Stimulated activated naive B cell treated with anti-CD40 and anti-IgM and Interleukin-4, amounts not matched to agents 10 μg/mL and 1 μg/mL and 100 μg/mL, for 72 hours (primary cell): ENCODE data around the gene FRMD4A.

Source experiments
- ATAC-seq, 2 donors: fragments of 150-1000 bp; cut with Tn5 transposase; replicated peaks; 2 replicates each; pipeline ENCODE4 v1.10.0; 2021; ENCODE audit warnings: moderate library complexity in 1 of 2
- DNase-seq: peaks from one replicate; pipeline ENCODE4 v3.0.0; 2021
- H3K27ac Mint-ChIP-seq: one replicate; pipeline ENCODE4 v1.8.0; 2022; ENCODE audit warnings: mild to moderate bottlenecking, mixed read lengths
- H3K27me3 Mint-ChIP-seq, 2 donors: one replicate each; pipeline ENCODE4 v1.8.0; 2022; ENCODE audit warnings: mixed read lengths in 2 of 2
- H3K36me3 Mint-ChIP-seq, 2 donors: one replicate each; pipeline ENCODE4 v1.8.0; 2022; ENCODE audit warnings: mixed read lengths in 2 of 2, mild to moderate bottlenecking in 1 of 2
- H3K4me1 Mint-ChIP-seq, 2 donors: one replicate each; pipeline ENCODE4 v1.8.0; 2022; ENCODE audit warnings: mixed read lengths in 2 of 2, mild to moderate bottlenecking in 1 of 2
- H3K4me3 Mint-ChIP-seq, 2 donors: one replicate each; pipeline ENCODE4 v1.8.0; 2022; ENCODE audit warnings: mild to moderate bottlenecking in 2 of 2, mixed read lengths in 2 of 2, moderate library complexity in 1 of 2
- H3K9me3 Mint-ChIP-seq, 2 donors: one replicate each; pipeline ENCODE4 v1.8.0; 2022; ENCODE audit warnings: mixed read lengths in 2 of 2, mild to moderate bottlenecking in 1 of 2

Gene FRMD4A

DNA sequence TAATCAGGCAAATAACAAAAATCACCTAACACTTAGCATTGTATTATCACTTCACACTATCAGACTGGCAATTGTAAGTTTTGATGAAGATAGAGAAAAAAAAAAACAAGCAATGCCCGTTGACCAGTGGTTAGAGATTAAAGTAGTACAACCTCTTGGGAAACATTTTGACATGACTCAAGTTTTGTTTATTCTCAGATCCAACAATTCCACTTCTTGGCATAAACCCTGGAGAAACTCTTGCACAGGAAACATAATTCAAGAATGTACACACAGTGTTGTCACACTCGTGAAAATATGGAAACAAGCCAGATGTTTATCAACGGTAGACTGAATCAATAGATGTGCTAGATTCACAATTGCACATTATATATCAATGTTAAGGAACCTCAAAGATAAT is 37.2 kb downstream of the FRMD4A start:
- no peak overlapping the region for H3K4me3 Mint-ChIP-seq
- H3K27me3 Mint-ChIP-seq = peaks cover 19 to 22% of the 10 kb centered on the region in 2 donors
- H3K27ac Mint-ChIP-seq = no peak overlapping the region
- ATAC-seq (no peak), DNase-seq (no peak)
- no peaks in the 10 kb centered on the region for H3K4me1 Mint-ChIP-seq
- peaks cover 12 to 16% of the 10 kb centered on the region in 2 donors for H3K9me3 Mint-ChIP-seq
- H3K36me3 Mint-ChIP-seq = no peaks in the 10 kb centered on the region

DNA sequence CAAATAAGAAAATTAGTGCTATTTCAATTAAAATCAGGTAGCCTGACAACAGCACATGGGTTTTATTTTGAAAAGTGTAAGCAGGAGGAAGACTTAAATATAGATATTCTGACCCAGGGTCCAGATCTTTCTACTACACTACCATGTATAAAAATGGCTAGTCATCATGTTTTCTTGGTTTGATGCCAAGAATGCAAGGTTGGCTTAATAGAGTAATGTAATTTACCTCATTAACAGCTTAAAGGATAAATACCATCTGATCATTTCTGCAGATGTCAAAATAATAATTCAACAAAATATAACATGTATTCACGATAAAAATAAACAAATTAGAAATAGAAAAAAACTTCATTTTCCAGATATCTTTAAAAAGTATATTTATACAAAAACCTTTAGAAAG is 39.4 kb downstream of the FRMD4A start:
- no peak overlapping the region for H3K27ac Mint-ChIP-seq
- H3K4me1 Mint-ChIP-seq = no peaks in the 10 kb centered on the region
- H3K4me3 Mint-ChIP-seq = no peak overlapping the region
- peaks cover 23 to 25% of the 10 kb centered on the region in 2 donors for H3K27me3 Mint-ChIP-seq
- peaks cover 12 to 16% of the 10 kb centered on the region in 2 donors for H3K9me3 Mint-ChIP-seq
- H3K36me3 Mint-ChIP-seq = no peaks in the 10 kb centered on the region
- DNase-seq (no peak), ATAC-seq (no peak)

DNA sequence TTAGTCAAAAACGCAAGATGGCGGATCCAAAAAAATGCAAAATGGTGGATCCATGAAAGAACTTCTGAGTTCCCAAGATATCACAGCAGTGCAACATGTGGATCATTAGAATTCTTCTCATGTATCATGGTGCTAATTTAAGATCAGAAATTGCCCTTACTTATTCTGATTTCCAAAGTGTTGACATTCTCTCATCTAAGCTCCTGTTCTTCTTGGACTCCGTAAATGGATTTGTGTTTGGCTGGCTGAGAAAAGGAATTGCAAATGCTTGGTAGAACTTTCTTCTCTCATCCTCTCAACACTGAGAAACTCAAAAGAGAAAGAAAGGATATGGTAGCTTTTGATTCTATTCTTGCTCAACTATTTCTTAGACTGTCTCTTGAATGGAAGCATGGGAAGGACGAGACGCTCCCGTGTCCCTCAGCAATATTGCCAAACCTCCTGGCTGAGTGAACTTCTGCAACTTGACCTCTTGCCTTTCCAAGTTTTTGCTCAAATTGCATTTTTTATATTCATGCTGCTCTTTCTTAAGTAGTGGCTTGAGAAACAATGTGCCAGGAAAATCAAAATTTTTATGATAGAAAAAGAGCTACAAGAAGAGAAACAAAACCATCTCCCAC is 44.7 kb downstream of the FRMD4A start:
- peaks cover 0 to 7% of the 10 kb centered on the region in 2 donors for H3K9me3 Mint-ChIP-seq
- peaks cover 24 to 48% of the 10 kb centered on the region in 2 donors for H3K27me3 Mint-ChIP-seq
- H3K27ac Mint-ChIP-seq = no peak overlapping the region
- ATAC-seq = no peak
- no peak for DNase-seq
- no peak overlapping the region for H3K4me3 Mint-ChIP-seq
- no peaks in the 10 kb centered on the region for H3K36me3 Mint-ChIP-seq
- H3K4me1 Mint-ChIP-seq = no peaks in the 10 kb centered on the region

DNA sequence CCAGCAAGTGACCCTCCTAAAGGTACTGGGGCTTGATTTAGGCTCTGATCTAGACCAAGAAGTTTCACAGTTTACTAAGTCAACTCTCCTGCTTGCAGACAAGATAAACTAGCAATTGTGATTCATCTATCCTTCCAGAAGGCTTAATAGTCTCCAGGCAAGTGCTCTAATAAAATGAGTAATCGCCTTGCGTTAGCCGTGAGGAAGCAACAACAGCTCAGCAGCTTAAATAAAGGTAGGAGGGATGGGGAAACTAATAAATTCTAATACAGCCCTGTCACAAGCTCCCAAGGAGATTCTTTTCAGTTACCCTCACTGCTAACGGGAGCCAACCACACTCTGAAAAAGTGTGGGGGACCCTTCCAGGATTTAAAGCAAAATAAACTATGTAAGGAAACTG is 48.4 kb downstream of the FRMD4A start:
- Mint-ChIP-seq H3K4me1 (no peaks in the 10 kb centered on the region), H3K27ac (no peak overlapping the region), H3K27me3 (peaks cover 18 to 45% of the 10 kb centered on the region in 2 donors), H3K4me3 (no peak overlapping the region), H3K9me3 (peaks cover 0 to 2% of the 10 kb centered on the region in 2 donors), H3K36me3 (no peaks in the 10 kb centered on the region)
- no peak for DNase-seq
- ATAC-seq = no peak

DNA sequence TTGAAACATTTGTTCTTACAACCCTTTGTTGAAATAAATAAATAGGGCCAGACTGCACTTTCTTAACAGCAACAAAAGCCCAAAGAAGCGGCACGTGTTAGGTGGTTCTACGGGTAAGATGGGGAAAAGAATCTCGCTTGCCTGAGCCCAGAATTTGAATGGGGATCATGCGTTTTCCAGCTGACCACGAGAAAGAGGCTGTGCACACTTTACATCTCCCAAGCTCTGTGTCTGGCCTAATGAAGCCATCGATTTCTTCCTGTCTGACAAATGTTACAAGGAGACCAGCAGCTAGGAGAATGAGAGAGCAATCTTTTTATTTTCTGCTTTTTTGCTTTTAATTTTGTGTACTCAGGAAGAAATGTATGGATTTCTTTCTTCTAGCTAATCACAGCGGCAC is 52.2 kb downstream of the FRMD4A start:
- no peak for DNase-seq
- no peak for ATAC-seq
- H3K36me3 Mint-ChIP-seq = no peaks in the 10 kb centered on the region
- H3K4me3 Mint-ChIP-seq = no peak overlapping the region
- no peaks in the 10 kb centered on the region for H3K4me1 Mint-ChIP-seq
- peaks cover 8 to 31% of the 10 kb centered on the region in 2 donors for H3K27me3 Mint-ChIP-seq
- H3K9me3 Mint-ChIP-seq = peaks cover 0 to 2% of the 10 kb centered on the region in 2 donors
- H3K27ac Mint-ChIP-seq = no peak overlapping the region

DNA sequence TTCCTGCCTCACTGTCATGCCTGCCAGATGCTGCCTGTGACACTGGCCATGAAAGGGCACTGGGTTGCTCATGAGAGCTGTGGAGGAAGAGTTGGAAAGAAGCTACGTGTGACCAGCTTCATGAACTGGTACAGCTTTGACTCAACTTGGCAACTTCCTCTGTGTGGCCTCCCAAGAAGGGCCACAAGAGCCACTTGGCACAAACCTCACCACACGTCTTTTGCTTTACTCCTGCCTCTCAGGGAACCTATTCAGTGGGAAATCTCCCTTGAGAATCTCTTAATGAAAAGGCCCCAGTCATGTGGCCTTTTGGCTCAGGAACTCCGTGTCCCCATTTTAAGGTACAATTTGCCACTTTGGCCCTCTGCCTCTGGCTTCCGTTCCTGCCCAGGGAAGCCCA is 54.5 kb downstream of the FRMD4A start:
- DNase-seq (no peak), ATAC-seq (no peak)
- Mint-ChIP-seq H3K4me1 (no peaks in the 10 kb centered on the region), H3K4me3 (no peak overlapping the region), H3K9me3 (peaks cover 0 to 2% of the 10 kb centered on the region in 2 donors), H3K27me3 (peaks cover 4 to 20% of the 10 kb centered on the region in 2 donors), H3K27ac (no peak overlapping the region), H3K36me3 (no peaks in the 10 kb centered on the region)

DNA sequence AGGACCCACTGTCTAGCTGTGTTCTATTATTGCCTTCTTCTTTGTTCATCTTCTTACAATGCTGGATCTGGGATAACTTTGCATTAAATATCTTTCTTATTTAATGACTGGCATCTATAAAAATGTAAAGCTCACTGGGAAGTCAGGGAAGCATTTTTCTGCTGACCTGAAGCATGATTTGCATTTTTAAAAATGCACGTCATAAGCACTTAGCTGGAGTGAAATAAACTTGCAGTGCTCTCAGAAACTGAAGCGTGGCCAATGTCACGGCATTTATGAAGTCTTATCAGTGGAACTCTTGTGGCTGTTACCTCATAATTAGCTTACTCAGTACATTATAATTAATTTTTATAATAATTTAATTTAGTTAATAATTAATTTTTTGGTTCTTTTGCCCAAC is 59.1 kb downstream of the FRMD4A start:
- H3K27ac Mint-ChIP-seq = no peak overlapping the region
- no peaks in the 10 kb centered on the region for H3K36me3 Mint-ChIP-seq

DNA sequence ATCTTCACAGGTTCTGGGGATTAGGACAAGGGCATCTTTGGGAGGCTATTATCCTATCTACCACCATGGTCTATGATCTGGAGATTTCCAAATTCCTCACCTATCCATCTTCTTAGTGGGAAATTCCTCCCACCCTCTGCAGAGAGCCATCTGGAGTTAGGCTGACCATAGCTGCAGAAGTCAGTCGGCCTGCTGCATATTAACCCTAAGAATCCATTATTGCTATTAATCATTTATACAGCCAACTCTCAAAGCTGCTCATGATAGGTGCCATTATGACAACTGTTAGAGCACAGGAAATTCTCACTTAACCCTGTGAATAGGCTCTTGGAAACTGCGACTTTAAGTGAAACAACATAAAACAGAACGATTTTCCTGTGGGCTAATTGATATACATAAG is 60.4 kb downstream of the FRMD4A start:
- no peak for DNase-seq
- H3K27me3 Mint-ChIP-seq = peaks cover 7 to 13% of the 10 kb centered on the region in 2 donors
- H3K4me1 Mint-ChIP-seq = no peaks in the 10 kb centered on the region
- no peak overlapping the region for H3K4me3 Mint-ChIP-seq
- no peaks in the 10 kb centered on the region for H3K36me3 Mint-ChIP-seq
- ATAC-seq = no peak
- no peak overlapping the region for H3K27ac Mint-ChIP-seq
- peaks cover 0 to 2% of the 10 kb centered on the region in 2 donors for H3K9me3 Mint-ChIP-seq

More for the DNA sequence above, 59.1 kb downstream of the FRMD4A start:
- Mint-ChIP-seq H3K27me3 (peaks cover 7 to 13% of the 10 kb centered on the region in 2 donors), H3K4me1 (no peaks in the 10 kb centered on the region), H3K9me3 (peaks cover 0 to 2% of the 10 kb centered on the region in 2 donors), H3K4me3 (no peak overlapping the region)
- no peak for DNase-seq
- no peak for ATAC-seq

DNA sequence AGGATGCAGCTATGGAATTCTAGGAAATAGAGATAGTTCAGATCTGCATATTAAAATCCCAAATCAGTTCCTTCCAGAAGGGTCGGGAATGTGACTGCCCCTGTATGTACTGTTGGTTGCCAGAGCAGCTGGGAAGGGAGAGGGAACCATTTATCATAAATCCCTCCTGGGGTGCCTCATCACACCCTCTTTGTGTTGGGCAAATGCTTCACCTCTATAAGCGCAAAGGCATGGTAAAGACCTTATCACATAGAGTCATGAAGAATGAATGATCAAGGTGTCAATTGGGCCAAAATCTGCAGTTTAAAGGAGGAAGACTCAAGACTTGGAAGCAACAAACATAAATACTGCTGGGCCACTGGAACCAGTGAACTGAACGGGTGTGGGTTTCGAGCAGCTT is 65.0 kb downstream of the FRMD4A start:
- H3K27me3 Mint-ChIP-seq = peaks cover 5 to 35% of the 10 kb centered on the region in 2 donors
- H3K4me3 Mint-ChIP-seq = no peak overlapping the region
- H3K36me3 Mint-ChIP-seq = no peaks in the 10 kb centered on the region

DNA sequence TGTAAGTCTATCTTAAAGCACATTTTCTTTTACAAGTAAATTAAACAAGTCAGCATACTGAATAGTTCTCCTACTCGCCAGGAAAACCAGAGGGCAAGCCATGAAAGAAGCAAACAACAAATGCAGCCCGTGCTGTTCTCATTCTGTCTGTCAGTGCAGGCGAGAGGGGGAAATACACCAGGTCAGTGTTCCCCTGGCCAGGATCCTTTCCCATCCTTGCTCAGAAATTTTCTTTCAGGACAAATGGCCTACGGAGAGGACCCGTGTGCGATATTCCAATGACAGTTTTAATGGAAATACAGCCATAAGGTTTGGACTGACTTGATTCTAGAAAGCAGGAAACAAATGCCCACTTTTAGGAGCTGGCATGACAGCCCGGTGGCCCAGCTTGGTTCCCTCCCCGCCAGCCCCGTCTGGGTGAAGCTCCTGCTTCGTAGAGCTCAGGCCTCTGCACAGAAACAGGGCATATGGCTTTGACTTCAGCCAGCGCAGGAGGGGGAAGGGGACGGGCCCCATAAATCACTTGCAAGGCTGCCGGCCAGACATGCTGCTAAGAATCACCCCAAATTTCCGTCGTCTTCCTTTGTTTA is 67.8 kb downstream of the FRMD4A start:
- Mint-ChIP-seq H3K9me3 (peaks cover 0 to 1% of the 10 kb centered on the region in 2 donors), H3K27me3 (peaks cover 5 to 33% of the 10 kb centered on the region in 2 donors), H3K4me1 (no peaks in the 10 kb centered on the region), H3K36me3 (no peaks in the 10 kb centered on the region), H3K27ac (no peak overlapping the region), H3K4me3 (no peak overlapping the region)
- DNase-seq = no peak
- no peak for ATAC-seq

More for the DNA sequence above, 65.0 kb downstream of the FRMD4A start:
- DNase-seq (no peak), ATAC-seq (no peak)
- Mint-ChIP-seq H3K27ac (no peak overlapping the region), H3K9me3 (peaks cover 0 to 2% of the 10 kb centered on the region in 2 donors), H3K4me1 (no peaks in the 10 kb centered on the region)

DNA sequence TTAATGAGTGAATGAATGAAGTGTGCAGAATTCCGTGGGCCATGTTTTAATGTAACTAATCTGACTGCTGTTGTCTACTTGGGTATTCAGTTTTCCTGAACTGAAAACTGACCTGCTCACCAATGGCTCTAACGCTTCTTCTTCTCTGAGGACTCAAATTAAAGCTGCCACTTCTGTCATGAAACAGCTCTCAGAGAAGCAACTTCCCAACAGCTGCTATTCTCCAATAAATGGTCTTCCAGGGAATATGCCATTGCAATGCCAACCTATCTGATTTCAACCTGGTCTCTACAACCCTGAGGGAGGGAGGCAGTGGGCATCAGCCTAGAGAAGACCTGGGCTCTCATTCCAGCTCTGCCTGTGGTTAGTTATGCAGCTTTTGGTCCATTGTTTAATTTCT is 69.4 kb downstream of the FRMD4A start:
- Mint-ChIP-seq H3K36me3 (no peaks in the 10 kb centered on the region), H3K9me3 (peaks cover 0 to 1% of the 10 kb centered on the region in 2 donors), H3K27me3 (peaks cover 5 to 33% of the 10 kb centered on the region in 2 donors), H3K27ac (no peak overlapping the region), H3K4me3 (no peak overlapping the region), H3K4me1 (no peaks in the 10 kb centered on the region)
- ATAC-seq = no peak
- DNase-seq = no peak

DNA sequence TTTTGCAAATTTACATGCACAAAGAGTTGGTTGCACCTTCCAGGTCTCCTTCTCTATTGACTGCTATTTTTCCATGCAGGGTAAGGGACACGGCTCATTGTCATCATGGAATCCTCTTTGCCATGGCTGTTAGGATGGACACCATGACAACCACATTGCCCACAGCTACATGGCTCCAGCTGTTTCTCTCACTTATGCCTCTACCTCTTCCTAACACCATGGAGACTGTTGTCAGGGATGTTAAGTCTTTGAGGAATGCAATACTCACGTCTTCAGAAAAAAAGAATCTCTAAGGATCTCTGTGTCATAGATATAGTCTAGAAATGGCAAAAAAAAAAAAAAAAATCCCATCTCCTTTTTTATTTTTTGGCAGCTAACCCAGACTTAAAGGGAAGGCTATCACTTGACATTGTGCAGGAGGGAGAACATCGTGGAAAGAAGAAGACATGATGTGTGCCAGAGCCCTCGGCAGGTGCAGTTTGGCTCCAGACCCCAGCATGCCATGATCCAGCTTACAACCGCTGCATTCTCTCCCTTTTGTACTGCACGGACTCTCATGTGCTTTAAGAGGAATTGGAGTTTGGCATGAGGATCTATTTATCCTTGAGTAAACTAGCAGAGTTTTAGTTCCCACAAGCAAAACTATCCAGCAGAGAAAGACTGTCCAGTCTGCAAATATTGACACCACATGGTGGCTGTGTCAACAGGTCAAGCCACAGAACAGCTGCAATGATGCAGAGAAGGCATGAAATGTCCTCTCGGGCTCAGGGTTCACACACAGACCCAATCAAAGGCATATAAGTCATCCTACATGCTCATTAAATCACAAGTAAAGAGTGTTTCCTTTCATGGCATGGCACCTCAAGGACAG is 70.8 kb downstream of the FRMD4A start:
- peaks cover 0 to 1% of the 10 kb centered on the region in 2 donors for H3K9me3 Mint-ChIP-seq
- peaks cover 12 to 33% of the 10 kb centered on the region in 2 donors for H3K27me3 Mint-ChIP-seq
- H3K4me3 Mint-ChIP-seq = no peak overlapping the region
- DNase-seq (no peak), ATAC-seq (no peak)
- H3K27ac Mint-ChIP-seq = no peak overlapping the region
- no peaks in the 10 kb centered on the region for H3K36me3 Mint-ChIP-seq
- H3K4me1 Mint-ChIP-seq = no peaks in the 10 kb centered on the region

DNA sequence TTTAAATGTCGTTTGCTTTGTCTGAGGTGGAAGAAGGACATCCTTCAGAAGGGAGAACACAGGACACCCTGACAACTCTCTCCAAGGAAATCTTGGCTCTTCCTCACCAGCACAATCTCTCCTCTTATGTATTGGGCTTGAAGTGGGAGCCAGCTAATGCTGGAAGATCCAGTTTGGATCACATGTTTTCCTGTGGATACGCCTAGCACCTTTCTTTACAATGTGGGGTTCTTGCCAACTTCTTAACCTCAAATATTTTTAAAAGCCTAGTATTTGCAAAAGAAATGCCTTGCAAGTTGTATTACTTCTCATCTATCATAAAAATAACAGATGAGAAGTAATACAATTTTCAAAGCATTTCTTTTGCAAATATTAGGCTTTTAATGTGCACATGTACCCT is 76.4 kb downstream of the FRMD4A start:
- Mint-ChIP-seq H3K4me3 (no peak overlapping the region), H3K27me3 (peaks cover 14 to 31% of the 10 kb centered on the region in 2 donors), H3K27ac (no peak overlapping the region)

DNA sequence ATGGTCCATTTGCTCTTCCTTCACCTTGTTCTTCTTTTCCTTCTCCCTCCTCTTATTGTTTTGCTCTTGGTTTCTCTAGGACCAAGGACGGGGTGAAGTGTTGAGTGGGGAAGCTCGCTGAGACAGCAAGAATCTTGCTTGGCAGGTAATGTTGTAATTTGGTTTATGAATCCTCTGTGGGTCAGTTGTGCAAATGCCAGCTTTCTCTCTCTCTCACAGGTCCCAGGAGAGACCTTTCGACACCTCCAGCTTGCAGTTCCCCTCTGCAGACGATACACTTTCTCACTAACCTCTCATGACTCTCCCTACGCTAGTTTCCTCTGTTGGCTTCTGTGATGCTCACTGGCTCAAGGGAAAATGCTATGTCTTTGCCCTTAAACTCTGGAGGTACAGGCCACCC is 77.0 kb downstream of the FRMD4A start:
- Mint-ChIP-seq H3K27me3 (peaks cover 14 to 33% of the 10 kb centered on the region in 2 donors), H3K4me3 (no peak overlapping the region), H3K4me1 (no peaks in the 10 kb centered on the region), H3K27ac (no peak overlapping the region), H3K9me3 (peaks cover 3 to 10% of the 10 kb centered on the region in 2 donors), H3K36me3 (no peaks in the 10 kb centered on the region)
- ATAC-seq (no peak), DNase-seq (no peak)

More for the DNA sequence above, 76.4 kb downstream of the FRMD4A start:
- H3K4me1 Mint-ChIP-seq = no peaks in the 10 kb centered on the region
- peaks cover 3 to 10% of the 10 kb centered on the region in 2 donors for H3K9me3 Mint-ChIP-seq
- no peak for DNase-seq
- no peaks in the 10 kb centered on the region for H3K36me3 Mint-ChIP-seq
- no peak for ATAC-seq
